ENCODE measurements around the gene PLA2G2A.

- TF ChIP-seq, protein P1, sequence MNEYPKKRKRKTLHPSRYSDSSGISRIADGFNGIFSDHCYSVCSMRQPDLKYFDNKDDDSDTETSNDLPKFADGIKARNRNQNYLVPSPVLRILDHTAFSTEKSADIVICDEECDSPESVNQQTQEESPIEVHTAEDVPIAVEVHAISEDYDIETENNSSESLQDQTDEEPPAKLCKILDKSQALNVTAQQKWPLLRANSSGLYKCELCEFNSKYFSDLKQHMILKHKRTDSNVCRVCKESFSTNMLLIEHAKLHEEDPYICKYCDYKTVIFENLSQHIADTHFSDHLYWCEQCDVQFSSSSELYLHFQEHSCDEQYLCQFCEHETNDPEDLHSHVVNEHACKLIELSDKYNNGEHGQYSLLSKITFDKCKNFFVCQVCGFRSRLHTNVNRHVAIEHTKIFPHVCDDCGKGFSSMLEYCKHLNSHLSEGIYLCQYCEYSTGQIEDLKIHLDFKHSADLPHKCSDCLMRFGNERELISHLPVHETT (CRISPR knock-in tag; conservative IDR thresholded peaks at IDR 0.05 in 1 of 2, IDR thresholded peaks at IDR 0.05 in 1 of 2): no peak
- no peak for TF ChIP-seq JUN (IDR thresholded peaks at IDR 0.05; ENCODE audit: borderline replicate concordance, low read depth, low read length)
- no peak for TF ChIP-seq JUN (CRISPR knock-in tag; IDR thresholded peaks at IDR 0.05; ENCODE audit: borderline replicate concordance)
- no peak for TF ChIP-seq ZC3H11A (IDR thresholded peaks at IDR 0.05; ENCODE audit: low read depth, low read length)
- no peak for TF ChIP-seq ERF (CRISPR knock-in tag; IDR thresholded peaks at IDR 0.05)
- no peak for TF ChIP-seq POLR2A (conservative IDR thresholded peaks at IDR 0.05)
Measured at GRCh38 chr1:19990689-19991088, 11.3 kb upstream of the PLA2G2A start.
